Gastroesophageal sphincter (tissue), 4 donors: ENCODE data around the gene OR2C3. TPM values are rescaled to one million over a fixed set of nuclear protein-coding genes. Genes with fewer than 3 reads are reported as not detected.

Source experiments
- ATAC-seq: fragments of 150-250 bp; one replicate; pipeline ENCODE4 v1.9.1; 2016; ENCODE audit warnings: mild to moderate bottlenecking, moderate library complexity
- H3K27ac ChIP-seq, 4 donors: fragments of 200-600 bp; sonication (generic) in 3 of 4; 1 replicate in 3 of 4; 2 replicates in 1 of 4; pipeline ENCODE4 v1.5.1; 2016 to 2019
- H3K27me3 ChIP-seq: fragments of 200-600 bp; sonication (generic); one replicate; pipeline ENCODE4 v1.5.1; 2019
- H3K36me3 ChIP-seq, 2 donors: fragments of 200-600 bp; sonication (generic); one replicate each; pipeline ENCODE4 v1.5.1; 2019; ENCODE audit warnings: control low read depth in 1 of 2
- H3K4me1 ChIP-seq, 3 donors: fragments of 200-600 bp; sonication (generic); 1 replicate in 2 of 3; 2 replicates in 1 of 3; pipeline ENCODE4 v1.5.1; 2016 to 2019; ENCODE audit warnings: control low read depth in 2 of 3
- H3K4me3 ChIP-seq, 2 donors: fragments of 200-600 bp; sonication (generic); one replicate each; pipeline ENCODE4 v1.5.1; 2019; ENCODE audit warnings: mild to moderate bottlenecking in 1 of 2, moderate library complexity in 1 of 2
- H3K9me3 ChIP-seq, 3 donors: fragments of 200-600 bp; sonication (generic); one replicate each; pipeline ENCODE4 v1.5.1; 2017 to 2019; ENCODE audit warnings: control low read depth in 2 of 3
- CTCF ChIP-seq, 4 experiments: fragments of 200-600 bp in 2 of 4; fragments of 450-650 bp in 2 of 4; sonication (generic) in 1 of 4; IDR thresholded peaks; one replicate each; pipeline ENCODE4 v1.5.1; 2017 to 2019; ENCODE audit warnings: antibody characterized with exemption in 4 of 4, mild to moderate bottlenecking in 2 of 4, moderate library complexity in 2 of 4
- EP300 ChIP-seq: sonication (generic); formaldehyde crosslinking; IDR thresholded peaks from one replicate; pipeline ENCODE4 v1.6.1; 2017; ENCODE audit warnings: antibody characterized with exemption, mild to moderate bottlenecking
- POLR2A ChIP-seq, 2 donors: fragments of 450-650 bp; IDR thresholded peaks; one replicate each; pipeline ENCODE4 v1.6.1; 2017; ENCODE audit warnings: antibody characterized with exemption in 2 of 2, mild to moderate bottlenecking in 2 of 2, moderate library complexity in 1 of 2
- POLR2AphosphoS5 ChIP-seq: sonication (generic); formaldehyde crosslinking; IDR thresholded peaks from one replicate; pipeline ENCODE4 v1.6.1; 2017; ENCODE audit warnings: antibody characterized with exemption
- WGBS, 2 donors: methylation state at CpG; one replicate each; pipeline ENCODE4 v1.1.5; 2018; ENCODE audit warnings: low coverage in 1 of 2; 5-methylcytosine and 5-hydroxymethylcytosine counted together
- total RNA-seq, 4 donors: library from RNA; depleted of rRNA; stranded (reverse); fragments of >200 nt; gene quantifications; one replicate each; pipeline ENCODE4 v1.1.0, GENCODE V29; 2016

The OR2C3 gene
- total RNA-seq, 4 donors from 2014 or later = 0.08 TPM; not detected in 3

DNA sequence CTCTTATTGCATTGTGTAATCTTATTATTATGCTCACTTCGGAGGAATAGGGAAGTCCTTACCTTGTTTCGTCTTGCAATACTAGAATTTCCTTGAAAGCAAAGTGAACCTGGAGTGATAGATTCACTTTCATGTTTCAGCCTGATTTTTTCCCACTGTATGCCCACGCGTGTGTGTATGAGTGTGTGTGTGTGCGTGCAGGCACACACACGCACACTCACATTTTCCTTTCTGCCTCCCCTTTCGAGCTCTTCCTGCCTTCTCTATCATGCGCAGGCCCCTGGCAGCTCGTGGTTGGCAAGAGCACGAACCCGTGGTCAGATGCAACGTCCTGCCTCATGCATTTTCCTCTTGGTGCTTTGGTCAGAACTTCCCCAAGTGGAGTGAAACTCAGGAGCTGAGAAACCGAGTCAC is 12.5 kb upstream of the OR2C3 start, which contains the start of gene GCSAML:
Gene GCSAML (plus strand): TSS at position 366 of the 414 bp plus-strand sequence. CDS start 58 bp downstream, outside the sequence.
- Histone ChIP-seq H3K27ac (no peak within 1 kb of the TSS), H3K9me3 (no peaks in the 10 kb centered on the region), H3K36me3 (no peaks in the 10 kb centered on the region), H3K27me3 (no peaks in the 10 kb centered on the region), H3K4me3 (no peak within 1 kb of the TSS), H3K4me1 (no peaks in the 10 kb centered on the region)
- TF ChIP-seq POLR2A (IDR thresholded peaks at IDR 0.05) (no peak), EP300 (no peak), POLR2AphosphoS5 (no peak), CTCF (IDR thresholded peaks at IDR 0.05) (no peak)
- 77 to 85% methylated on average over 6 of the region's 13 CpGs for WGBS, 2 donors
- ATAC-seq = no peak

DNA sequence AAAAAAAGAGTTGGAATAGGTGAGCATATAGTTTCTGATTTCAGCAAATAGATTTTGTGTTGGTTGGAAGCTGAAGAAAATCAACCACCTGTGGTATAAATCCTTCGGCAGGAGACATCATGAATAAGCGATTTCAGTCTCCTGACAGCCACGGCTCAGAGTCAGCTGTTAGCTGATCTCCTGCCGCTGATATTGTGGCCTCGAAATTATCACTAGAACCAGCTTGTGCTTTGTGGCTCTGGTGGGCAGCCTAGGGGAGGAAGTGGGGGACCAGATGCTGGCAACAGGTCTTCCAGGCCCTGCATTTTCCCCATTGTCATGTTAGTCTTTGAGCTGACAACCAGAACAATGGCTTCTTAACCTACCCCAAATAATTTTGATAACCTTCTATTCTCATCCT is 11.9 kb upstream of the OR2C3 start:
- Histone ChIP-seq H3K4me1 (no peaks in the 10 kb centered on the region), H3K27ac (no peak overlapping the region), H3K36me3 (no peaks in the 10 kb centered on the region), H3K4me3 (no peak overlapping the region), H3K9me3 (no peaks in the 10 kb centered on the region), H3K27me3 (no peaks in the 10 kb centered on the region)
- no peak for ATAC-seq
- WGBS, 2 donors = 44 to 75% methylated on average over 5 of the region's 5 CpGs
- TF ChIP-seq CTCF (IDR thresholded peaks at IDR 0.05) (no peak), POLR2A (IDR thresholded peaks at IDR 0.05) (no peak), EP300 (no peak), POLR2AphosphoS5 (no peak)

GRCh38 chr1:247542811-247543210 is 6.6 kb upstream of the OR2C3 start:
- H3K9me3 ChIP-seq = no peaks in the 10 kb centered on the region
- TF ChIP-seq CTCF (IDR thresholded peaks at IDR 0.05) (no peak), EP300 (no peak), POLR2A (IDR thresholded peaks at IDR 0.05) (no peak), POLR2AphosphoS5 (no peak)
- ATAC-seq = no peak
- H3K27me3 ChIP-seq = no peaks in the 10 kb centered on the region
- H3K36me3 ChIP-seq = no peaks in the 10 kb centered on the region
- H3K27ac ChIP-seq = no peak overlapping the region
- no peaks in the 10 kb centered on the region for H3K4me1 ChIP-seq
- H3K4me3 ChIP-seq = no peak overlapping the region
- WGBS, 2 donors = 47 to 63% methylated on average over 2 to 3 of the region's 3 CpGs

- WGBS, 2 donors = 37 to 42% methylated on average over 5 to 6 of the region's 7 CpGs
- TF ChIP-seq POLR2AphosphoS5 (no peak), POLR2A (IDR thresholded peaks at IDR 0.05) (no peak), EP300 (no peak), CTCF (IDR thresholded peaks at IDR 0.05) (no peak)
- ATAC-seq = no peak
These were observed 4.3 kb upstream of the OR2C3 start for GRCh38 chr1:247540581-247540980.

GRCh38 chr1:247539215-247539614 is 3.0 kb upstream of the OR2C3 start:
- no peaks in the 10 kb centered on the region for H3K36me3 ChIP-seq
- H3K9me3 ChIP-seq = no peaks in the 10 kb centered on the region
- H3K4me1 ChIP-seq = no peaks in the 10 kb centered on the region
- no peak overlapping the region for H3K27ac ChIP-seq
- WGBS, 2 donors = 70 to 78% methylated on average over 6 of the region's 6 CpGs
- no peak overlapping the region for H3K4me3 ChIP-seq
- no peaks in the 10 kb centered on the region for H3K27me3 ChIP-seq
- ATAC-seq = no peak
- TF ChIP-seq POLR2AphosphoS5 = no peak
- no peak for TF ChIP-seq EP300
- no peak for TF ChIP-seq POLR2A (IDR thresholded peaks at IDR 0.05)

More at GRCh38 chr1:247540581-247540980, 4.3 kb upstream of the OR2C3 start:
- no peak overlapping the region for H3K27ac ChIP-seq
- no peaks in the 10 kb centered on the region for H3K36me3 ChIP-seq
- no peaks in the 10 kb centered on the region for H3K4me1 ChIP-seq
- no peaks in the 10 kb centered on the region for H3K27me3 ChIP-seq
- no peaks in the 10 kb centered on the region for H3K9me3 ChIP-seq
- H3K4me3 ChIP-seq = no peak overlapping the region
